Neural progenitor cell (in vitro differentiated cells): ENCODE results near the gene IL11RA. TPM values are rescaled to one million over a fixed set of nuclear protein-coding genes. Genes with fewer than 3 reads are reported as not detected.

Experiments
- DNase-seq: peaks from one replicate; pipeline ENCODE4 v3.0.0-alpha.2; 2016; ENCODE audit warnings: low spot score
- H2AFZ ChIP-seq: fragments of 200-600 bp; sonication (generic); replicated peaks from 2 replicates; pipeline ENCODE4 v1.6.1; 2016; ENCODE audit warnings: antibody characterized with exemption
- H3F3A ChIP-seq: fragments of 200-600 bp; sonication (generic); 2 replicates; pipeline ENCODE4 v1.6.1; 2016; ENCODE audit warnings: antibody characterized with exemption, low read depth
- H3K27ac ChIP-seq: fragments of 200-600 bp; sonication (generic); 2 replicates; pipeline ENCODE4 v1.5.1; 2016; ENCODE audit warnings: mild to moderate bottlenecking
- H3K27me3 ChIP-seq: fragments of 200-600 bp; sonication (generic); 2 replicates; pipeline ENCODE4 v1.6.1; 2016; ENCODE audit warnings: mild to moderate bottlenecking, moderate library complexity
- H3K36me3 ChIP-seq: fragments of 200-600 bp; sonication (generic); 2 replicates; pipeline ENCODE4 v1.5.1; 2016
- H3K4me1 ChIP-seq: fragments of 200-600 bp; sonication (generic); 2 replicates; pipeline ENCODE4 v1.6.1; 2016; ENCODE audit warnings: mixed run types
- H3K4me2 ChIP-seq: fragments of 200-600 bp; sonication (generic); 2 replicates; pipeline ENCODE4 v1.6.1; 2016
- H3K4me3 ChIP-seq: fragments of 200-600 bp; sonication (generic); 2 replicates; pipeline ENCODE4 v1.5.1; 2016
- H3K79me2 ChIP-seq: fragments of 200-600 bp; sonication (generic); 2 replicates; pipeline ENCODE4 v1.6.1; 2016; ENCODE audit warnings: low read depth
- H3K9ac ChIP-seq: fragments of 200-600 bp; sonication (generic); 2 replicates; pipeline ENCODE4 v1.6.1; 2016
- H3K9me3 ChIP-seq: fragments of 200-600 bp; sonication (generic); 2 replicates; pipeline ENCODE4 v1.5.1; 2016; ENCODE audit warnings: low read depth
- H4K20me1 ChIP-seq: fragments of 200-600 bp; sonication (generic); 2 replicates; pipeline ENCODE4 v1.6.1; 2016; ENCODE audit warnings: low read depth
- H3K27ac Mint-ChIP-seq: 3 replicates; pipeline ENCODE4 v1.8.0; 2021; ENCODE audit warnings: mixed read lengths
- H3K27me3 Mint-ChIP-seq: 2 replicates; pipeline ENCODE4 v1.8.0; 2022; ENCODE audit warnings: low read depth, mild to moderate bottlenecking, inconsistent platforms, moderate library complexity, mixed read lengths; ENCODE audit not compliant: insufficient read depth
- H3K36me3 Mint-ChIP-seq: 3 replicates; pipeline ENCODE4 v1.8.0; 2021; ENCODE audit warnings: mixed read lengths
- H3K4me1 Mint-ChIP-seq: 3 replicates; pipeline ENCODE4 v1.8.0; 2021; ENCODE audit warnings: mixed read lengths
- H3K4me3 Mint-ChIP-seq: 3 replicates; pipeline ENCODE4 v1.8.0; 2021; ENCODE audit warnings: mild to moderate bottlenecking, moderate library complexity, mixed read lengths
- H3K9me3 Mint-ChIP-seq: 3 replicates; pipeline ENCODE4 v1.8.0; 2020; ENCODE audit warnings: mixed read lengths
- EZH2 ChIP-seq: fragments of 200-600 bp; sonication (generic); IDR thresholded peaks from 2 replicates; pipeline ENCODE4 v1.6.1; 2017; ENCODE audit warnings: antibody characterized with exemption, mild to moderate bottlenecking, moderate library complexity
- EZH2phosphoT487 ChIP-seq: fragments of 200-600 bp; sonication (generic); IDR thresholded peaks from 2 replicates; pipeline ENCODE4 v1.6.1; 2017; ENCODE audit warnings: antibody characterized with exemption
- total RNA-seq: library from RNA; depleted of rRNA; stranded (reverse); fragments of >200 nt; gene quantifications from 2 replicates; pipeline ENCODE4 v1.2.3, GENCODE V29; 2015; ENCODE audit warnings: low replicate concordance
- TF ChIP-seq, protein P1 (sequence below): fragments of 200-600 bp; sonication (generic); IDR thresholded peaks from 2 replicates; pipeline ENCODE4 v1.5.1; 2017; ENCODE audit warnings: antibody characterized with exemption, mild to moderate bottlenecking

Gene IL11RA
- total RNA-seq, 1 donor from 2014 or later, result 12.7 TPM

DNA sequence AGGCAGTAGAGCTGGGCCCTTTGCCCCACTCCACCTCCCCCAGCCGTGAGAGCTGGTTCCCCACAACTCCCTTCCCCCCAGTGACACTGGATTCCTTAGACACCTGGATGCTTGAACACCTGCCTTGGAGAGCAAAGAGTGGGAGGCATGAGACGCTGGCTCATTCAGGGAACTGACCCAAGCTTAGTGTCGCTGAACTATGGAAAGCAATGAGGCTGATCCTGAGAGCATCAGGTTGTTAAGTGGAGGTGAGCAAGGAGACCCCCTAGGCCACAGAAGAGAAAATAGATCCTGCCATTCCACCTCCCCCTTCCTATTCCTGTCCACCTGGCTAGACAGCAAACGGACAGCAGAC is 37.1 kb downstream of the IL11RA start:
- peaks cover 3% of the 10 kb centered on the region for H3K9me3 Mint-ChIP-seq
- Histone ChIP-seq H2AFZ (no peak overlapping the region), H3K27ac (no peak overlapping the region), H3K9ac (no peak overlapping the region), H3K4me1 (peaks cover 4% of the 10 kb centered on the region), H3K4me2 (no peak overlapping the region), H3K9me3 (no peaks in the 10 kb centered on the region), H3K27me3 (no peaks in the 10 kb centered on the region), H3F3A (no peaks in the 10 kb centered on the region), H4K20me1 (no peaks in the 10 kb centered on the region), H3K79me2 (no peaks in the 10 kb centered on the region), H3K36me3 (no peaks in the 10 kb centered on the region), H3K4me3 (no peak overlapping the region)
- peaks cover 11% of the 10 kb centered on the region for H3K27me3 Mint-ChIP-seq
- TF ChIP-seq EZH2phosphoT487 (no peak), EZH2 (no peak)
- TF ChIP-seq, protein P1, sequence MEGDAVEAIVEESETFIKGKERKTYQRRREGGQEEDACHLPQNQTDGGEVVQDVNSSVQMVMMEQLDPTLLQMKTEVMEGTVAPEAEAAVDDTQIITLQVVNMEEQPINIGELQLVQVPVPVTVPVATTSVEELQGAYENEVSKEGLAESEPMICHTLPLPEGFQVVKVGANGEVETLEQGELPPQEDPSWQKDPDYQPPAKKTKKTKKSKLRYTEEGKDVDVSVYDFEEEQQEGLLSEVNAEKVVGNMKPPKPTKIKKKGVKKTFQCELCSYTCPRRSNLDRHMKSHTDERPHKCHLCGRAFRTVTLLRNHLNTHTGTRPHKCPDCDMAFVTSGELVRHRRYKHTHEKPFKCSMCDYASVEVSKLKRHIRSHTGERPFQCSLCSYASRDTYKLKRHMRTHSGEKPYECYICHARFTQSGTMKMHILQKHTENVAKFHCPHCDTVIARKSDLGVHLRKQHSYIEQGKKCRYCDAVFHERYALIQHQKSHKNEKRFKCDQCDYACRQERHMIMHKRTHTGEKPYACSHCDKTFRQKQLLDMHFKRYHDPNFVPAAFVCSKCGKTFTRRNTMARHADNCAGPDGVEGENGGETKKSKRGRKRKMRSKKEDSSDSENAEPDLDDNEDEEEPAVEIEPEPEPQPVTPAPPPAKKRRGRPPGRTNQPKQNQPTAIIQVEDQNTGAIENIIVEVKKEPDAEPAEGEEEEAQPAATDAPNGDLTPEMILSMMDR, result no peak
- DNase-seq, result no peak
- no peak overlapping the region for H3K4me3 Mint-ChIP-seq
- H3K36me3 Mint-ChIP-seq, result peaks cover 4% of the 10 kb centered on the region
- no peak overlapping the region for H3K27ac Mint-ChIP-seq
- H3K4me1 Mint-ChIP-seq, result peaks cover 18% of the 10 kb centered on the region

GRCh38 chr9:34689512-34689911 is 37.5 kb downstream of the IL11RA start:
- TF ChIP-seq EZH2phosphoT487 (no peak), EZH2 (no peak)
- TF ChIP-seq, protein P1, result no peak
- Mint-ChIP-seq H3K4me3 (no peak overlapping the region), H3K4me1 (peaks cover 18% of the 10 kb centered on the region), H3K9me3 (peaks cover 3% of the 10 kb centered on the region), H3K27ac (no peak overlapping the region), H3K27me3 (peaks cover 11% of the 10 kb centered on the region), H3K36me3 (peaks cover 4% of the 10 kb centered on the region)
- Histone ChIP-seq H3K9ac (no peak overlapping the region), H3K27ac (no peak overlapping the region), H3K79me2 (no peaks in the 10 kb centered on the region), H3K4me2 (no peak overlapping the region), H3K4me3 (no peak overlapping the region), H2AFZ (no peak overlapping the region), H3K9me3 (no peaks in the 10 kb centered on the region), H3K27me3 (no peaks in the 10 kb centered on the region), H4K20me1 (no peaks in the 10 kb centered on the region), H3K4me1 (peaks cover 4% of the 10 kb centered on the region), H3F3A (no peaks in the 10 kb centered on the region), H3K36me3 (no peaks in the 10 kb centered on the region)
- DNase-seq, result no peak

GRCh38 chr9:34690983-34691935 is 39.3 kb downstream of the IL11RA start, which contains the start of gene CCL19:
CCL19 (minus strand) TSS chr9:34691276; CDS start chr9:34691139, 137 bp downstream.
- no peak within 1 kb of the TSS for H3K4me3 ChIP-seq
- peaks cover 4% of the 10 kb centered on the region for H3K4me1 ChIP-seq
- no peaks in the 10 kb centered on the region for H3K9me3 ChIP-seq
- TF ChIP-seq, protein P1, result no peak
- TF ChIP-seq EZH2phosphoT487, result no peak
- TF ChIP-seq EZH2, result no peak
- no peaks in the 10 kb centered on the region for H3K36me3 ChIP-seq
- peaks cover 18% of the 10 kb centered on the region for H3K4me1 Mint-ChIP-seq
- H3K4me2 ChIP-seq, result no peak within 1 kb of the TSS
- no peaks in the 10 kb centered on the region for H4K20me1 ChIP-seq
- no peak within 1 kb of the TSS for H3K4me3 Mint-ChIP-seq
- H3K9me3 Mint-ChIP-seq, result peaks cover 3% of the 10 kb centered on the region
- DNase-seq, result no peak
- H3K36me3 Mint-ChIP-seq, result peaks cover 4% of the 10 kb centered on the region
- peaks cover 6% of the 10 kb centered on the region for H3K27me3 Mint-ChIP-seq
- H3F3A ChIP-seq, result no peaks in the 10 kb centered on the region
- H3K27ac Mint-ChIP-seq, result no peak within 1 kb of the TSS
- H3K79me2 ChIP-seq, result no peaks in the 10 kb centered on the region
- no peak within 1 kb of the TSS for H3K9ac ChIP-seq
- H2AFZ ChIP-seq, result no peak within 1 kb of the TSS
- no peak within 1 kb of the TSS for H3K27ac ChIP-seq
- no peaks in the 10 kb centered on the region for H3K27me3 ChIP-seq
